IPS-20b (cell line): ENCODE data around the gene RAD9A.

Experiments used
- H3K27ac ChIP-seq: one replicate; pipeline ENCODE4 v1.5.1; 2013; ENCODE audit warnings: low read length
- H3K27me3 ChIP-seq: 2 replicates; pipeline ENCODE4 v1.6.1; 2013; ENCODE audit warnings: mild to moderate bottlenecking, low read length, inconsistent platforms; ENCODE audit not compliant: insufficient read depth
- H3K36me3 ChIP-seq: 2 replicates; pipeline ENCODE4 v1.6.1; 2013; ENCODE audit warnings: low read depth, mild to moderate bottlenecking, inconsistent platforms, low read length, moderate library complexity; ENCODE audit not compliant: insufficient read depth
- H3K4me1 ChIP-seq: 2 replicates; pipeline ENCODE4 v1.6.1; 2013; ENCODE audit warnings: mild to moderate bottlenecking, control low read depth, inconsistent platforms, low read length, moderate library complexity; ENCODE audit not compliant: insufficient read depth
- H3K4me3 ChIP-seq: 2 replicates; pipeline ENCODE4 v1.5.1; 2013; ENCODE audit warnings: mild to moderate bottlenecking, low read length, inconsistent platforms
- H3K9ac ChIP-seq: 2 replicates; pipeline ENCODE4 v1.6.1; 2013; ENCODE audit warnings: low read depth, mild to moderate bottlenecking, inconsistent platforms, low read length, moderate library complexity
- H3K9me3 ChIP-seq: 2 replicates; pipeline ENCODE4 v1.6.1; 2013; ENCODE audit warnings: mild to moderate bottlenecking, low read depth, low read length, inconsistent platforms; ENCODE audit not compliant: insufficient read depth

The RAD9A gene

GRCh38 chr11:67352546-67353316 is 39.1 kb upstream of the RAD9A start:
- Histone ChIP-seq H3K27me3 (no peaks in the 10 kb centered on the region; the same call in 1 of the 2 replicates), H3K36me3 (no peaks in the 10 kb centered on the region), H3K9ac (peak overlapping the region; percentile 79; the same call in 1 of the 2 replicates), H3K4me1 (peaks cover 13% of the 10 kb centered on the region; the same call in 1 of the 2 replicates), H3K9me3 (no peaks in the 10 kb centered on the region), H3K27ac (peak overlapping the region; percentile 80), H3K4me3 (peak overlapping the region; percentile 85)

GRCh38 chr11:67353317-67354074 is 38.3 kb upstream of the RAD9A start, which contains the start of gene POLD4:
Gene POLD4 (minus strand): TSS chr11:67353546. CDS start chr11:67353399, 147 bp downstream.
- peaks cover 13% of the 10 kb centered on the region; the same call in 1 of the 2 replicates for H3K4me1 ChIP-seq

GRCh38 chr11:67354075-67355022 is 37.4 kb upstream of the RAD9A start:
- Histone ChIP-seq H3K4me3 (peak overlapping the region; percentile 85; the same call in 1 of the 2 replicates), H3K4me1 (peaks cover 13% of the 10 kb centered on the region; the same call in 1 of the 2 replicates), H3K27me3 (peaks cover 3% of the 10 kb centered on the region; the same call in 1 of the 2 replicates), H3K9me3 (no peaks in the 10 kb centered on the region), H3K36me3 (no peaks in the 10 kb centered on the region), H3K9ac (peak overlapping the region; percentile 68; the same call in 1 of the 2 replicates), H3K27ac (peak overlapping the region; percentile 6)

More at GRCh38 chr11:67353317-67354074, 38.3 kb upstream of the RAD9A start, which contains the start of gene POLD4:
- H3K4me3 ChIP-seq: peak within 1 kb of the TSS; percentile 85
- H3K9ac ChIP-seq: peak within 1 kb of the TSS; percentile 79; the same call in 1 of the 2 replicates
- H3K27ac ChIP-seq: peak within 1 kb of the TSS; percentile 80
- peaks cover 3% of the 10 kb centered on the region; the same call in 1 of the 2 replicates for H3K27me3 ChIP-seq
- no peaks in the 10 kb centered on the region for H3K36me3 ChIP-seq
- no peaks in the 10 kb centered on the region for H3K9me3 ChIP-seq

- H3K36me3 ChIP-seq: no peaks in the 10 kb centered on the region
- H3K9me3 ChIP-seq: no peaks in the 10 kb centered on the region
- peaks cover 3% of the 10 kb centered on the region; the same call in 1 of the 2 replicates for H3K27me3 ChIP-seq
- H3K27ac ChIP-seq: no peak overlapping the region
- no peak overlapping the region for H3K4me3 ChIP-seq
- H3K9ac ChIP-seq: no peak overlapping the region
- H3K4me1 ChIP-seq: peaks cover 13% of the 10 kb centered on the region; the same call in 1 of the 2 replicates
Observed at GRCh38 chr11:67355023-67355793, 36.6 kb upstream of the RAD9A start.

GRCh38 chr11:67355794-67356386 is 35.9 kb upstream of the RAD9A start:
- Histone ChIP-seq H3K36me3 (no peaks in the 10 kb centered on the region), H3K27me3 (peaks cover 3% of the 10 kb centered on the region; the same call in 1 of the 2 replicates), H3K4me1 (peaks cover 13% of the 10 kb centered on the region; the same call in 1 of the 2 replicates), H3K9me3 (no peaks in the 10 kb centered on the region), H3K9ac (no peak overlapping the region), H3K27ac (no peak overlapping the region), H3K4me3 (no peak overlapping the region)

- Histone ChIP-seq H3K9me3 (no peaks in the 10 kb centered on the region), H3K36me3 (no peaks in the 10 kb centered on the region), H3K4me1 (peaks cover 13% of the 10 kb centered on the region; the same call in 1 of the 2 replicates), H3K27ac (no peak overlapping the region), H3K27me3 (peaks cover 3% of the 10 kb centered on the region; the same call in 1 of the 2 replicates), H3K4me3 (no peak overlapping the region), H3K9ac (no peak overlapping the region; the same call in 1 of the 2 replicates)
Observed at GRCh38 chr11:67356387-67356863, 35.4 kb upstream of the RAD9A start.

GRCh38 chr11:67356864-67357561 is 34.8 kb upstream of the RAD9A start:
- Histone ChIP-seq H3K9ac (peak overlapping the region; percentile 35; the same call in 1 of the 2 replicates), H3K4me3 (no peak overlapping the region), H3K4me1 (peaks cover 13% of the 10 kb centered on the region; the same call in 1 of the 2 replicates)

GRCh38 chr11:67357831-67358670 is 33.7 kb upstream of the RAD9A start:
- no peak overlapping the region for H3K4me3 ChIP-seq
- H3K27ac ChIP-seq: no peak overlapping the region
- H3K4me1 ChIP-seq: peaks cover 11% of the 10 kb centered on the region; the same call in 1 of the 2 replicates
- H3K9me3 ChIP-seq: no peaks in the 10 kb centered on the region
- H3K27me3 ChIP-seq: peaks cover 19% of the 10 kb centered on the region
- no peak overlapping the region for H3K9ac ChIP-seq
- H3K36me3 ChIP-seq: no peaks in the 10 kb centered on the region

More at GRCh38 chr11:67356864-67357561, 34.8 kb upstream of the RAD9A start:
- Histone ChIP-seq H3K27me3 (peaks cover 8% of the 10 kb centered on the region; the same call in 1 of the 2 replicates), H3K27ac (no peak overlapping the region), H3K9me3 (no peaks in the 10 kb centered on the region), H3K36me3 (no peaks in the 10 kb centered on the region)

GRCh38 chr11:67364169-67364568 is 27.6 kb upstream of the RAD9A start:
- H3K9me3 ChIP-seq: no peaks in the 10 kb centered on the region
- no peaks in the 10 kb centered on the region for H3K36me3 ChIP-seq
- H3K4me3 ChIP-seq: no peak overlapping the region
- peaks cover 28% of the 10 kb centered on the region for H3K27me3 ChIP-seq
- no peak overlapping the region for H3K9ac ChIP-seq
- peaks cover 2% of the 10 kb centered on the region; the same call in 1 of the 2 replicates for H3K4me1 ChIP-seq
- no peak overlapping the region for H3K27ac ChIP-seq
